Bronchial epithelial cell (primary cell): ENCODE data around the gene TMEM266. TPM values are rescaled to one million over a fixed set of nuclear protein-coding genes. Genes with fewer than 3 reads are reported as not detected.

ENCODE experiments used
- DNase-seq: peaks from one replicate; pipeline ENCODE4 v3.0.0-alpha.2; 2010; ENCODE audit warnings: low read depth
- FAIRE-seq: peaks from 2 replicates; lab custom pipeline; 2011; peaks lifted over from hg19 to GRCh38; lab: Jason Lieb, UNC
- H3K27me3 ChIP-seq: 2 replicates; pipeline ENCODE4 v1.5.1; 2011; ENCODE audit warnings: low read length; ENCODE audit not compliant: control insufficient read depth, insufficient read depth
- H3K36me3 ChIP-seq: 2 replicates; pipeline ENCODE4 v1.5.1; 2011; ENCODE audit warnings: low read length; ENCODE audit not compliant: control insufficient read depth, insufficient read depth
- H3K4me3 ChIP-seq: 2 replicates; pipeline ENCODE4 v1.5.1; 2011; ENCODE audit warnings: mild to moderate bottlenecking, low read depth, low read length, control low read depth
- CTCF ChIP-seq: IDR thresholded peaks from 2 replicates; pipeline ENCODE4 v1.5.1; 2011; ENCODE audit warnings: mild to moderate bottlenecking, moderate library complexity, low read length, control low read depth, inconsistent platforms; ENCODE audit not compliant: insufficient read depth, severe bottlenecking
- total RNA-seq: library from RNA; depleted of rRNA; stranded (reverse); fragments of >200 nt; gene quantifications from 2 replicates; pipeline ENCODE4 v1.2.1, GENCODE V29; 2014

Gene TMEM266
- total RNA-seq, 1 donor from 2014 or later, result under 0.01 TPM

DNA sequence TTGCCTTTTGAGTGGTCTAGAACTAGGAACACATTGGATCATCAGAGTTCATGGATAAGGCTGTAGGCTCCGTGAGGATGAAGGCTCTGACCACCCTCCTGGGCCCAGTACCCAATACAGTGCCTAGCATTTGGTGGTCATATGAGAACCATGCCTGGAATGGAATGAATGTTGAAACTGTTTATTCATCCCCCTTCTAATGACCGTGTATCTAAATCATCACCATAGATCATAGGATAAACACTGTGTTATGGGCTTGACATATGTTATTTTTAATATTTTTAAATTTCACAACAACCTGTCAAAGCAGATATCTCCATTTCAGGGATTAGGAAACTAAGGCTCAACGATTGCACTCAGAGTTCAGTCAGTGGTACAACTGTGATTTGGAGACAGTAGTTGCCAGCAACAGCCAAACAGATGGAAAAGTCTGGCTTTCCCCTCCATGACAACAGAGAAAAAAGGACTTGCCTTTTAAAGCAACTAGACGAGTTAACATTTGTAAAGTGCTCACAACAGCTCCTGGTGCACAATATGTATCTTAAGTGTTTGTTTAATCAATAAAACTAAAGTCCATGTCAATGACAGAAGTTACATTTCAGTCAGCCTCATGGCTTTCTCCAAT is 89.6 kb downstream of the TMEM266 start:
- FAIRE-seq, result no peak
- no peaks in the 10 kb centered on the region for H3K27me3 ChIP-seq
- no peak for TF ChIP-seq CTCF

DNA sequence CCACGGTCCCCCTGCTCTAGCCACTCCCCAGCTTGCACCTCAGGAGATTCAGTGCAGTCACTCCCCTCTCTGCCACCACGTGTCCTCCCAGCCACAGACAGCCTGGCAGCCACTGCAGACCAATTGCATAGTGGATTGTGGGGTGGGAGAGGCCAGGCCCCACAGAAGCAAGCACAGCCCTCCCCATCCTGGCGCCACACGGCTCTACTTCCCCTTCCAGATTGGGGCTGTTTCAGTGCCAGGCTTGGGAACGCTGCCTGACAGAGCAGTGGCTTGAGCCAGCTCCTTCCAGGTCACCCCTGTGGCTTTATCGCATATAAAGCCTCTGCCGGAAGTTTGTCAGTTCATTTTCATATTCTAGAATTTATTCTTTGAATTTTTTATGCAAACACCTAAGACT is 90.7 kb downstream of the TMEM266 start:
- no peak overlapping the region for H3K4me3 ChIP-seq
- no peak for FAIRE-seq
- no peaks in the 10 kb centered on the region for H3K36me3 ChIP-seq
- no peak for TF ChIP-seq CTCF
- no peaks in the 10 kb centered on the region for H3K27me3 ChIP-seq
- no peak for DNase-seq

More for the DNA sequence above, 89.6 kb downstream of the TMEM266 start:
- no peaks in the 10 kb centered on the region for H3K36me3 ChIP-seq
- no peak overlapping the region for H3K4me3 ChIP-seq
- no peak for DNase-seq

DNA sequence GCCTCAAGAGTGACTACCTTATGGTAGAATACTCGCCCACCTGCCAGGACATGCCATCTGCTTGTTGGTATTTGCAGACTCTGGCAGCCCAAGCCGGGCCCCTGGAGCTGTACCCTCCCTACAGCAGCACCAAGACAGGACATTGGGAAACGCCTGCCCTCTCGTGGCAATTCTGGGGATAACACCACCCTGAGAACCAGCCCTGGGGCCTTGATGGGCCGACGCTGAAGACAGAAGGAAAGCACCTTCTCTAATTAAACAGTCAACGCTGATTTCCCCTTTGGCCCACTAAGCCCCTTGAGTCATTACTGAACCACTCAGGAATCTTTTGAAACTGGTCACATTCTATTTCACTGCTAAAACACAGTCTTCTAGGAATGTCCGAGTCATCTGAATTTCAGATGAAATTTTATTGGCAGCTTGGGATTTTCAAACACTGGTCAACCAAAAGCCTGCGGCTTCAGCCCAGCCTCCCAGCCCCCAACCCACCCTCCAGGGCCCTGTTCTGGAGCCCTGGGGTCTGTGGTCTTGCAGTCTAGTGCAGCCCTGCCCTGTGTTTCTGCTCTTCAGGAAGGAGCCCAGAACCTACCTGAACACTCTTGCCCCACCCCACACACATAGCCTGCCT is 91.3 kb downstream of the TMEM266 start:
- TF ChIP-seq CTCF, result peak; percentile 96
- Histone ChIP-seq H3K36me3 (no peaks in the 10 kb centered on the region), H3K27me3 (no peaks in the 10 kb centered on the region), H3K4me3 (no peak overlapping the region)
- DNase-seq (peak; percentile 97), FAIRE-seq (no peak)

DNA sequence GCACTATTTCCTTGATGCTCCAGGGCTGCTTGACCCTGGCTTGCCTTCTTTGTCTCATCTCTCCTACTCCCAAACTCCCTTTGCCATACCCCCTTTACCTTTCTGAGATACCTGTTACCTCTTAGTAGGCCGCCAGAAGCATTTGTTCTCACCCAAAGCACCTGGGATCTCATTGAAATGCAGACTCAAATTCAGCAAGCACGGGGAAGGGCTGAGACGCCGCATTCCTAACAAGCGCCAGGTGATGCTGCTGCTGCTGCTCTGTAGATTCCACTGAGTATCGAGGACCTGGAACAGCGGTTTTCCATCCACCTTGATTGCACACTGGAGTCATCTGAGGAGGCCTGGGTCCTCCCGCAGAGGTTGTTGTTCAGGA is 91.8 kb downstream of the TMEM266 start:
- FAIRE-seq, result no peak

GRCh38 chr15:76152197-76152596 is 92.4 kb downstream of the TMEM266 start:
- no peak for FAIRE-seq

More for the DNA sequence above, 91.8 kb downstream of the TMEM266 start:
- Histone ChIP-seq H3K27me3 (no peaks in the 10 kb centered on the region), H3K36me3 (no peaks in the 10 kb centered on the region), H3K4me3 (no peak overlapping the region)
- no peak for DNase-seq
- TF ChIP-seq CTCF, result no peak

More at GRCh38 chr15:76152197-76152596, 92.4 kb downstream of the TMEM266 start:
- no peaks in the 10 kb centered on the region for H3K36me3 ChIP-seq
- no peaks in the 10 kb centered on the region for H3K27me3 ChIP-seq
- H3K4me3 ChIP-seq, result no peak overlapping the region
- DNase-seq, result no peak
- TF ChIP-seq CTCF, result no peak
